Kidney epithelial cell (primary cell): ENCODE measurements around the gene MSANTD2. TPM values are rescaled to one million over a fixed set of nuclear protein-coding genes. Genes with fewer than 3 reads are reported as not detected.

Experiments
- DNase-seq: peaks from one replicate; pipeline ENCODE4 v3.0.0-alpha.2; 2010; ENCODE audit warnings: low read depth
- H3K27me3 ChIP-seq: 2 replicates; pipeline ENCODE4 v1.6.0; 2011; ENCODE audit warnings: low read length; ENCODE audit not compliant: control insufficient read depth, insufficient read depth
- H3K36me3 ChIP-seq: 2 replicates; pipeline ENCODE4 v1.5.1; 2011; ENCODE audit warnings: low read length; ENCODE audit not compliant: control insufficient read depth, insufficient read depth
- H3K4me3 ChIP-seq: 2 replicates; pipeline ENCODE4 v1.5.1; 2011; ENCODE audit warnings: low read depth, mild to moderate bottlenecking, control low read depth, low read length
- total RNA-seq: library from RNA; depleted of rRNA; stranded (reverse); fragments of >200 nt; gene quantifications from 2 replicates; pipeline ENCODE4 v1.2.3, GENCODE V29; 2015
- TF ChIP-seq, protein P1 (sequence below): IDR thresholded peaks from 2 replicates; pipeline ENCODE4 v1.5.1; 2011; ENCODE audit warnings: mild to moderate bottlenecking, moderate library complexity, low read length, control low read depth, inconsistent platforms; ENCODE audit not compliant: insufficient read depth, poor library complexity, severe bottlenecking

MSANTD2 gene
- total RNA-seq, 1 donor from 2014 or later: 16.0 TPM

DNA sequence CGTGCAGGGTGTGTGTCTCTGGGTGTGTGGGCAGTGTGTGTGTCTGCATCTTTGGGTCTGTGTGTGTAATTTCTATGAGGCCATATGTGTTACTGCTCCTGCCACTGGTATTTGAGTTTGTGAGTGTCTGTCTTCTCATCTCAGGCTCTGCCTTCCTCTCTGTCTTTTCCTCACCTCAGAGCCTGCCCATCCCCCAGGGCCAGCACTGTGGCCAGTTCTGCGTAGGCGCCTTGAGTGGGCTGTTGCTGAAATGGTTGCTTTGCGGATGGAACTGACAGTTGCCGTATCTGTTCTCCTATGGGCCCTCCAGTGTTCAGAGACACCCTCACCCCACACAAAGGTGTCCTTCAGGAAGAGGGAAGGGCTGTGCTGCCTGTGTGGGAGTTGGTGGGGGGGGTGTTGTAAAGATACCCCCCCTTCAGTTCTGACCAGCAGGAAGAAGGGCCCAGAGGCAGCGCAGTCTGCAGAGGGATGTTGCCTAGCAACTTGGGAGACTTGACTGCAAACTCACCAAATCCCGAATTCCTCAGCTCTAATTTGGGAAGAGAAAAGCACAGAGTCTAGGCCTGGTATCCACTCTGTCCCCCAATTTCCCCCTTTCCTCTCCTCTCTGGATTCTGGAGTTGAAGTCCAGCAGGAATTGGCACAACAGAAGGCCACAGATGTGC is 62.4 kb downstream of the MSANTD2 start:
- peaks cover 35% of the 10 kb centered on the region for H3K27me3 ChIP-seq
- H3K36me3 ChIP-seq: no peaks in the 10 kb centered on the region
- TF ChIP-seq, protein P1, sequence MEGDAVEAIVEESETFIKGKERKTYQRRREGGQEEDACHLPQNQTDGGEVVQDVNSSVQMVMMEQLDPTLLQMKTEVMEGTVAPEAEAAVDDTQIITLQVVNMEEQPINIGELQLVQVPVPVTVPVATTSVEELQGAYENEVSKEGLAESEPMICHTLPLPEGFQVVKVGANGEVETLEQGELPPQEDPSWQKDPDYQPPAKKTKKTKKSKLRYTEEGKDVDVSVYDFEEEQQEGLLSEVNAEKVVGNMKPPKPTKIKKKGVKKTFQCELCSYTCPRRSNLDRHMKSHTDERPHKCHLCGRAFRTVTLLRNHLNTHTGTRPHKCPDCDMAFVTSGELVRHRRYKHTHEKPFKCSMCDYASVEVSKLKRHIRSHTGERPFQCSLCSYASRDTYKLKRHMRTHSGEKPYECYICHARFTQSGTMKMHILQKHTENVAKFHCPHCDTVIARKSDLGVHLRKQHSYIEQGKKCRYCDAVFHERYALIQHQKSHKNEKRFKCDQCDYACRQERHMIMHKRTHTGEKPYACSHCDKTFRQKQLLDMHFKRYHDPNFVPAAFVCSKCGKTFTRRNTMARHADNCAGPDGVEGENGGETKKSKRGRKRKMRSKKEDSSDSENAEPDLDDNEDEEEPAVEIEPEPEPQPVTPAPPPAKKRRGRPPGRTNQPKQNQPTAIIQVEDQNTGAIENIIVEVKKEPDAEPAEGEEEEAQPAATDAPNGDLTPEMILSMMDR: no peak
- H3K4me3 ChIP-seq: no peak overlapping the region
- no peak for DNase-seq

- peaks cover 34% of the 10 kb centered on the region for H3K27me3 ChIP-seq
- DNase-seq: no peak
- TF ChIP-seq, protein P1: no peak
- H3K36me3 ChIP-seq: no peaks in the 10 kb centered on the region
- H3K4me3 ChIP-seq: no peak overlapping the region
These were observed 63.5 kb downstream of the MSANTD2 start for GRCh38 chr11:124736736-124737135.

DNA sequence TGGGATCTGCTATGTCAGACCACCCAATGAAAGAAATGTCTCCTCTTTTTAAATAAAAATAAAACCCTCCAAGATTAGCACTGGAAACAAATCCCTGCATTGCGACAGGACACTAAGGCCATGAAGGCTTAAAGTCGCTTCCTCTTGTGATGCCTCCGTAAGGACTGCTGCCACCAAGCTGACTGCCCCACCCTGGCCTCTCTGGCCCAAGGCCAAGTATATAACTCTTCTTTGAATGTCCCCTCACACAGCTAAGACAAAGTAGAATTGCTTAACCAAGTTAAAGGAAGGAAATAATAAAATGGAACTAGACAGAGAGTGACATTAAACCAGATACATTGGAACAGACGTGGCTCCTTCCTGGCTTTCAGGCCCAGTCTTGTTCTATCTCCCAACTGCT is 68.0 kb downstream of the MSANTD2 start:
- DNase-seq: no peak
- H3K36me3 ChIP-seq: no peaks in the 10 kb centered on the region
- peaks cover 8% of the 10 kb centered on the region for H3K27me3 ChIP-seq
- TF ChIP-seq, protein P1: no peak
- H3K4me3 ChIP-seq: no peak overlapping the region

DNA sequence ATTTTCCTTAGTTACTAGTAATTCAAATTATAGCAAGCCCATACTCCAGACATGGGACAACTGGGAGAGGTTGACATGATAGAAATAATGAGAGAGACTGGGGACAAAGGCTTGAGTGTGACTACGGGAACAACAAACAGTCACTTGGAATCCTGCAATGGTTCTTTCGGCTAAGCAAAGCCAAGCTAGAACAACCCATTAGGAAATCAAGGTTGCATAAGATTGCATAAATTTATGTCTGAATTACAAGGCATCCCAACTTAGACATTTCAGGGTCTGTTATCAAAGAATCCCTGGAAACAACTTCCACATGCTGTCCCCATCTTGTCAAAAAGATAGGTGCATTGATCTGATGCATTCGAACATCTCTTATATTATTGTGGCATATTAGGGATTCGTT is 70.6 kb downstream of the MSANTD2 start:
- DNase-seq: no peak
- H3K4me3 ChIP-seq: no peak overlapping the region
- no peaks in the 10 kb centered on the region for H3K36me3 ChIP-seq
- peaks cover 2% of the 10 kb centered on the region for H3K27me3 ChIP-seq
- TF ChIP-seq, protein P1: no peak

DNA sequence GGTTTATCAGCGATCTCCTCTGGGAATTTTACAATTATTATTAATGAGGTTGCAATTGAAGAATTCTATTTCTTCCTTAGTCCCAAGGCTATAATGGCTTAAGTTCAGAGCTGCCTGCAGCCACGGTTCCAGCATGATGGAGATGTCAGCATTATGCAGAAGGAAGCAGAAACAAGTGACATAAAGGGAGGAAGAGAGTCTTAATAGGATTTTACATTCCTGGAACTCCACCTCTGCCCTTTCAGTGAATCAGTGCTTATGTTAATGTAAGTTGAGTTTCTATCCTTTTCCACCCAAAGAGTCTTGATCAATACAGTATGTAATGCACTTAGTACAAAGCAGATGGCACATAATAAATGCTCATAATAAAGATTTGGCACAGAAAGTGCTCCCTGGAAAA is 72.1 kb downstream of the MSANTD2 start:
- no peak for DNase-seq
- Histone ChIP-seq H3K36me3 (no peaks in the 10 kb centered on the region), H3K27me3 (peaks cover 2% of the 10 kb centered on the region), H3K4me3 (no peak overlapping the region)
- TF ChIP-seq, protein P1: no peak

GRCh38 chr11:124727474-124727873 is 72.7 kb downstream of the MSANTD2 start:
- TF ChIP-seq, protein P1: no peak
- Histone ChIP-seq H3K36me3 (no peaks in the 10 kb centered on the region), H3K27me3 (peaks cover 2% of the 10 kb centered on the region), H3K4me3 (no peak overlapping the region)
- no peak for DNase-seq
